ENCODE data around the gene CYB5A.
"Not testable (repeated sequence)": the region's sequence is repeated elsewhere in the genome, so short reads cannot be mapped to it uniquely, and the experiment has no call there.

Gene CYB5A

DNA sequence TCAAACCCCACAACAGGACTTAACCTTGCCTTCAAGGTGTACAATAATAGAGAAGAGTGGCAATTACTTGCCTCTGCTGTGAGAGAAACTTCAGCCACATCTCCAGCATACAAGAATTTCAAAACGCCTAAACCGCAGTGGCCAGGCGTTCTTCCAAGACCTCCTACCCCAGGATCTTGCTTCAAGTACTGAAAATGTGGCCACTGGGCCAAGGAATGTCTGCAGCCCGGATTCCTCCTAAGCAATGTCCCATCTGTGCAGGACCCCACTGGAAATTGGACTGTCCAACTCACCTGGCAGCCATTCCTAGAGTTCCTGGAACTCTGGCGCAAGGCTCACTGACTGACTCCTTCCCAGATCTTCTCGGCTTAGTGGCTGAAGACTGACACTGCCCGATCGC is 2.8 kb upstream of the CYB5A start:
- no peak for DNase-seq (ENCODE audit: low read depth in 3 of 3)

DNA sequence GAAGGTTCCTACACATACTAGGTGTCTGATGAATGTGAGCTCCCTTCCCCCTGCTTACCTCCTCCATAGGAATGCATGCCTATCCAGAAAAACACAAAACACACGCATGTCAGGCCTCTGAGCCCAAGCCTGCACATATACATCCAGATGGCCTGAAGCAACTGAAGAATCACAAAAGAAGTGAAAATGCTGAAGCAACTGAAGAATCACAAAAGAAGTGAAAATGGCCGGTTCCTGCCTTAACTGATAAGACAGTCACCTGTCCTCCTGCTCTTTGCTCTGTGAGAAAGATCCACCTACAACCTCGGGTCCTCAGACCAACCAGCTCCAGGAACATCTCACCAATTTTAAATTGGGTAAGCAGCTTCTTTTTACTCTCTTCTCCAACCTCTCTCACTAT is 1.2 kb upstream of the CYB5A start:
- not testable (repeated sequence) for DNase-seq (ENCODE audit: low read depth in 3 of 3)

DNA sequence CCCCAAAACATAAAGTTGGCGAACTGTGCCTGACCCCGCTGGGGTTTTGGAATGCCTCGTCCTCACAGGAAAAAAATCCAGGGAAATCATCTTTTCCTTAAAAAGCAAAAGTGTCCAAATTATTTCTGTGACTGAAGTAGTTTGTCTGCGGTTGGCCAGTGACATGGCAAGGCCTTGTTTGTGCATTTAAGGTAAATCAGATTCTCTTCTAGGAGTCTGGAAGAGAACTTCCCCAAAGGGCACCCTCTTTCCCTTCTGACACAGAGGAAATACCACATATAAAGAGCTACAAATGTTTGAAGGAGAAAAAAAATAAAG is 737 bp upstream of the CYB5A start:
- DNase-seq (ENCODE audit: low read depth in 3 of 3): no peak

DNA sequence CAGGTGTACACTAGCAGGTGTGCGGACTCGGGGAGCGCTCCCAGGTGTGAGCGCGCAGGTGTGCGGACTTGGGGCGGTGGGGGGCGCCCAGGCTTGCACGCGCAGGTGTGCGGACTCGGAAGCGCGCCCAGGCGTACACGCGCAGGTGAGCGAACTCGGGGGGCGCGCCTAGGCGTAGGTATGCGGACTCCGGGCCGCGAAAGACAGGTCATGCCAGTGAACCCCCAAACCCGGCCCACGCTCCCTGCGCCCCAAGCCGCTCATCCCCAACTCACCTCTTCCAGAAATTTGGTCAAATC is 342 bp downstream of the CYB5A start:
- DNase-seq (ENCODE audit: low read depth in 3 of 3): no peak

DNA sequence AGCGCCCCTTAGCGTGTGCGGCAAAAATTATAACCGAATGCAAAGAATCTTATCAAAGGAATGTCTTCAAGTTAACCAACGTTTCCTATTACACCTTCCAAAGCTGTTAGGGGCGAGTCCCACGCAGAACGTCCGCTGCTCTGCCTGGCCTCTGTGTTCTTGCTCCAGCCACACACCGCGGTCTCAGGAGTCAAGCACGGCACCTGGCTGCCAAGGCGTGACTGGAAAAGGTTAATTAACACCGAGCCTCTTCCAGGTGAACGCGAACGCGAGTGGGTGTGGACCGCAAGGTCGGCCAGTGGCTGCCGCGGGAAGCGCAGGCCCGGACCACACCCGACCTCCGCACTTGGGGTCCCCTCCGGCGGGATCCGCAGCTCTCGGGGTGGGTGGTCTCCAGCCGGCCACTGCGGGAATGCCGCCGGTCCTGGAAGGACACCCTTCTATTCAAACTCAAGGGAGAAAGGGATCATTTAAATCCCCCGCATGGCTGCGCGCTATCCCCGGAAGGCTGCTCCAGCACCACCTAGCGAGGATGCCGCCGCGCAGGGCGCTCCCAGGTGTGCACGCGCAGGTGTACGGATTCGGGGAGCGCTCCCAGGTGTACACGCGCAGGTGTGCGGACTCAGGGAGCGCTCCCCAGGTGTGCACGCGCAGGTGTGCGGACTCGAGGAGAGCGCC is 830 bp downstream of the CYB5A start:
- no peak for DNase-seq (ENCODE audit: low read depth in 3 of 3)

DNA sequence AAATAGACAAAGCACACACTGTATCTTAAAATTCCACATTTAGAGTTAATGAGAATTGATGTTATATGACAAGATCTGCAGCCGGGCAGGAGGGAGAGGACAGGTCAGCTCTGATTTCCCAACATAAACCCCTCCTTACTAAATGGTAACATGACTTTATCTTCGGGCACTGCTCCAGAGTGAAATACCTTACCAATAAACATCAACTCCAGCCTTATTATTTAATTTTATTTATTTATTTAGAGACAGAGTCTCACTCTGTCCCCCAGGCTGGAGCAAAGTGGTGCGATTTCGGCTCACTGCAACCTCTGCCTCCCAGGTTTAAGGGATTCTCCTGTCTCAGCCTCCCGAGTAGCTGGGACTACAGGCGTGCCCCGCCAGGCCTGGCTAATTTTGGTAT is 1.7 kb downstream of the CYB5A start:
- DNase-seq (ENCODE audit: low read depth in 3 of 3): no peak

DNA sequence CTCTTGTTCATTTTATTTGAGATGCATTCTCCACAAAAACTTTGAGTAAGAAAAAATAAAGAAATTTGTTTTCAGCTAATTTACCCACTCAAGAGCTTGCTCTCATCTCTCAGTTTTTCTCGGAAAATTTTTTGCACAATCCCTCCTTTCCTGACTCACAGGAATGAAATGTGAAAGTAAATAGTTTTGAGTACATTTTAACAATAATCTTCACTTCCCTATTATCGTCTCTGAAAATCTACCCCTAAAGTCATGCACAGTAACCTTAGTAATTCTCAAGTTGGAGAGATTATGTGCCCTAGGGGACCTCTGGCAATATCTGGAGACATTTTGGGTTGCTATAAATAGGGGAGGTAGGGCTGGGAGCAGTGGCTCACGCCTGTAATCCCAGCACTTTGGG is 2.6 kb downstream of the CYB5A start:
- DNase-seq (ENCODE audit: low read depth in 3 of 3): no peak

DNA sequence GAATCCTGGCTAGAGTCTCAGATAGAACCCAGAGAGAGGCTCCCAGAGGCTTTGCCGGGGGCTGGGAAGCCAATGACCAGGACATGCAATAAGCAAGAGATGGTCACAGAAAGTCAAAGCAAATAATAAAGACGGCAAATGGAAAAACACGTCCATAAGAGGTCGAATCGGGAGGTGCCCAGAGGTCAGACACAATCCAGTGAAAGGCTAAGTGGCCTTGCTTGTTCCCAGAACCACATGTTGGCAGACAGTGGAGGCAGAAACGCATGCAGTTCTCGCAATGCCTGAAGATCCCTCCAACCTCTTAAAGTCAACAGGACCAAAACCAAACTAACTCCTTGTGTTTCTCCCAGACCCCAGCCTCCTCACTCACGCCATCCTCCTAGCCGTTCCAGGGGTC is 3.0 kb downstream of the CYB5A start:
- DNase-seq (ENCODE audit: low read depth in 3 of 3): no peak

DNA sequence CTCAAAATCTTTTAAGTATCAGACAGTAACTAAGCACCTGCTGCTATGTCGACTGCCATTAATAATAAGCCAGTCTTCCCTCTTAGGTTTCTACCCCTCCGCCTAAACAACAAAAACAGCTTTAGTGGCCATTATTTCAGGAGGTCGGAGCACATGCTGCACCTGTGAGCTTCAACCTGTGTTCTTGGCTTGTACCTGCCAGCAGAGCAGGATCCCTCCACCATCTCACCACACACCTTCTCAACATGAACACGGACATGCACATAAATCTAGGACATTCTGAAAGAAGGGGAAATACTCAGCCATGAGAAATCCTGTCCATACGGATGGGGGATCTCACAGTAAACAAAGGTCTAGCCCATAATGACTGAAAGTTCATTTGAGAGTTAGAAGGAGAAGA is 3.7 kb downstream of the CYB5A start:
- DNase-seq (ENCODE audit: low read depth in 3 of 3): no peak

DNA sequence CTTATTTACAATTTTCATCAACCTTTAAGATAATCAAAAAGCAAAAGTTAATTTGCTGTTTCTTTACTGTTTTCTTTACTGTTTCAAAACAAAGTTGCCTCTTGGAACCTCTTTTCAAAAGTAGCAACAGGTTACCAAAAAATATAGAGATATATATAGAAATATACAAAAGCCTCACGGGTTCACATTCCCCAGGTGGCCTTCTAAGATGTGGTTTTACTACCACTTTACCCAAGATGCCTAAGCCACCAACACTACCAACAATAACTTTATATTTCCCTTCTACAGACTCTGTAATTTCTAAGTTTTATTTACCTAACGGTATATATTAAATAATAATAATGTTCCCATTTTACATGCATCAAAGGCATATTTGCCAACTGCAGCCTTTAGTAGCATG is 4.9 kb downstream of the CYB5A start:
- no peak for DNase-seq (ENCODE audit: low read depth in 3 of 3)

DNA sequence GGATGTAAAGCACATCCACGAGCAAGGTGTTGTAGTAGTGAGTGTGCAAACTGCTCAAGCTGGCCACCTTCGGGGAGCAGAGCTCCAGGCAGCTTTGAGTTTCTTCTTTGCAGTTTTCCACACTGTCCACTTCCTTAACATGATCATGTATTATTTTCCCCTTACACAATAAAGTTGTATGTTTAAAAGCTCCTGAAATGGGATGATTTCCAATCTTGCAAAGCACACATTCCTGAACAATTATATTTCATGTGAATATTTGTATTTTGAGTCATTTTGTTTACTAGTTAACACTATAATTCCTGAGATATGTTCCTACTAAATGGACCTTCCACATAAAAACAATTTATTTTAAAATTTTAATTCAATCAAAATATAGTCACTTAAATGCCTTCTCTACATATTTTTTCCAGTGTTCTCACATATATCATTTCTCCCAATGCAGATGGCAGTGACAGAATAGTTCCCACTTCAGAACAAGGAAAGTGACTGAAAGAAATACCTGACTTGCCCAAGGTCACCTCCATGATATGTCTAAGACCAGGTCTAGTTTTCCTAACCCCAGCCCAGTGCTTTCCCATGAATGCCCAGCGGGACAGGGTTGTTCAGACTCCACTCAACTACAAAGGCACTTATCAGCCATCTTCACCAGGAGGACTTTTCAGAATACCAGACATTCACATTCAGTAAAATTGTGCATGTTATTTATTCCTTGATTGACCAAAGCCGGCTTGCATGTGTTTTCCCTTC is 5.5 kb downstream of the CYB5A start:
- DNase-seq (ENCODE audit: low read depth in 3 of 3): no peak

DNA sequence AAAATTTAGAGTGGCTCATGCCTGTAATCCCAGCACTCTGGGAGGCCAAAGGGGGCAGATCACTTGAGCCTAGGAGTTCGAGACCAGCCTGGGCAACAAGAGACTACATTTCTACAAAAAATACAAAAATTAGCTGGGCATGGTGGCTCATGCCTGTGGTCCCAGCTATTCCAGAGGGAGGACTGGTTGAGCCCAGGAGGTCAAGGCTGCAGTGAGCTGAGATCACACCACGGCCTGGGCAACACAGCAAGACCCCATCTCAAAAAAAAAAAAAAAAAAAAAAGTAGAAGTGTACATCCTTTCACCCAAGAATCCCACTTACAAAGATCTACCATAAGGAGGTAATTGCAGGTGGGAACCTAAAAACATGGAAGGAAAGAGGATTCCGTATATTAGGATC is 6.2 kb downstream of the CYB5A start:
- DNase-seq (ENCODE audit: low read depth in 3 of 3): not testable (repeated sequence)

DNA sequence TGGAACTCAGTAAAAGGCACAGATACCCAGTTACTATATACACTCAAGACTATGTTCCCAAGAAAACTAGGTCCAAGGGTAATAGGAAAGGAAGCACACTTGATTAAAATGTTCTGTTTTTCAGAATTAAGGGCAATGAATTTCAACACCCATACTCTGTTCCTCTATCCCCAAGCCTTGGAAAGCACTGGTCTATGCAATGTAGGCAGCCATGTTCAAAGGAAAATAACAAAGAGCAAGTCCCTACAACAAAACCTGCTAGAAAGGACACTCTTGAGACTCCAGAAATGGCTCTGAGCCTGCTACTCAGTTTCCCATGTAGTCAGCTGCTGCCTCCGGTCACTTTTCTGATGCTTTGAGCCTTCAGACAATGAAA is 6.8 kb downstream of the CYB5A start:
- no peak for DNase-seq (ENCODE audit: low read depth in 3 of 3)

DNA sequence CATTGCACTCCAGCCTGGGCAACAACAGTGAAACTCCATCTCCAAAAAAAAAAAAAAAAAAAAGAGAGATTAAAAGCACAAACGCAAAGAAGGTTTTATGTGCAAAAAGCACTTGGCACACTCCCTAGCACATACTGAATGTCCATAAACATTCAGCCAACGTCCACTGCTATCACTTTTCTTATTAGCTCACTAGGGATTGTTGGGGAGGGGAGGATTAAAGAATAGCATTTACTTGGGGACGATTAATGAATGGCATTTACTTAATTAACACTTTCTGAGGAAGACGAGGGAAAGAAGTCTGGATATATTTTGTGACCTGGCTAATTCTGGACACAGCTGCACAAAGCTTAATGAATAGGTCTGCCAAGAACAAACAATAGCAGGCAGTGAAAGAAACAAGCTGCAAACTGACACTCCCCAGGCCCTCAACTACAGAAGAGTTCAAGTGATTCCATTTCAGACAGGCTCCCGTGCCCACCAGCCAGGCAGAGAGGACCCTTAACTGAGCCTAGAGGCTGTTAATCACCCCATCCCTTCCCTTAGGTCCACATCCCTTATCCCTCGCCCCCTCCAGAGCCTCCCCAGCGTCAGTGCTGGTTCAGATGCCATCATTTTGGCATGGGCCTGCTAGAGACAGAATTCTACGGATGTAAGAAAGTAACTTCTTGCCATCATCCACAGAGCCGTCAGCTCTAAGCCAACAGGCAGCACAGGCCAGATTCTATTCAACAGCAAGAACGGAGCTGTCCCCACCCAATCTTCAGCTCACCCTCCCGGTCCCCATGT is 7.4 kb downstream of the CYB5A start:
- DNase-seq (ENCODE audit: low read depth in 3 of 3): no peak

DNA sequence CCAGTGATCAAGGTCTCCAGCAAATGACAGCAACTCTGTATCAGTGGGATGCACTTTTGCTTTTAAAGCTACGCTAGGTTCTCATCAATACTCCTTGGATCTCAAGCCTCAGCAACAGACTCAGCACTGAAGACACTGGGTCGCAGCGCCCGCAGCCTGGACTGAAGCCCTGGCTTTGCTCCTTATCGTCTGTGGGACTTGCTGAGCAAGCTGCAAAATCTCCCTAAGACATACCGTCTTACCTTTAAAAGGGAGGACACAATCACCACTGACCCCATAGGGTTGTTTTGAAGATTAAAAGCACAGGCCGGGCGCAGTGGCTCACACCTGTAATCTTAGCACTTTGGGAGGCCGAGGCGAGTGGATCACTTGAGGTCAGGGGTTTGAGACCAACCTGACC is 8.1 kb downstream of the CYB5A start:
- no peak for DNase-seq (ENCODE audit: low read depth in 3 of 3)

DNA sequence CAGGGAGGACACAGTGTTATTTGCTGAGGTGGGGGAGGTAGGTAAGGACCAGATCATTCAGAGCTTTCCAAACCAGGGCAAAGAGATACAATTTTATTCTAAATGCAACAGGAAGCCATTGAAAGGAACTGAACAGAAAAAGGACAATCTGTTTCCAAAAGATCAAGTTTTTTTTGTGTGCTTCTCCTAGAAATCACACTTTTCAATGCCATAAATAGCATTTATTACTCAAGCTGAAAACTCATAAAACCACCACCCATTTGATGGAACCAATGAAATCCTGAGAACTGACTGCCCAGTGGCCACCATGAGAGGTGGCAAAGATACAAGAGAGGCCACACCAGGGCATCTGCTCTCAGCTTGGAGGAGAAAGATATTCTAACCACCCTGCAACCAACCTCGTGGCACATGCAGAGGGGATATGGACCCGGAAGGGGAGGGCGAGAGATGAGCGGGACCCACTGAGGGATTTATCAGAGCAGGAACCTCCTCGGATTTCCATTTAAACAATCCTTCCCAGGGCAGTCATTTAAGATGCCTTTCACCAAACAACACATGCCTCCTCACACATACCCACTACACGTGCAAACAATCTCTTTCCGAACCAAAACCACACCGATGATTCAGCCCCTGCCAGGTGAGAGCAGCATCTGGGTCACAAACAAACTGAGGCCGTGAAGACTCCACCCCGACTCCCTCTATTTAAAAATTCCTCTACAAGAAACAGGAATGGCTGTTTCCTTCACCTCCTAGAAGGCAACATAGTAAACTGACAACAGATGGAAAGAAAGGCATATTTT is 8.8 kb downstream of the CYB5A start:
- no peak for DNase-seq (ENCODE audit: low read depth in 3 of 3)

DNA sequence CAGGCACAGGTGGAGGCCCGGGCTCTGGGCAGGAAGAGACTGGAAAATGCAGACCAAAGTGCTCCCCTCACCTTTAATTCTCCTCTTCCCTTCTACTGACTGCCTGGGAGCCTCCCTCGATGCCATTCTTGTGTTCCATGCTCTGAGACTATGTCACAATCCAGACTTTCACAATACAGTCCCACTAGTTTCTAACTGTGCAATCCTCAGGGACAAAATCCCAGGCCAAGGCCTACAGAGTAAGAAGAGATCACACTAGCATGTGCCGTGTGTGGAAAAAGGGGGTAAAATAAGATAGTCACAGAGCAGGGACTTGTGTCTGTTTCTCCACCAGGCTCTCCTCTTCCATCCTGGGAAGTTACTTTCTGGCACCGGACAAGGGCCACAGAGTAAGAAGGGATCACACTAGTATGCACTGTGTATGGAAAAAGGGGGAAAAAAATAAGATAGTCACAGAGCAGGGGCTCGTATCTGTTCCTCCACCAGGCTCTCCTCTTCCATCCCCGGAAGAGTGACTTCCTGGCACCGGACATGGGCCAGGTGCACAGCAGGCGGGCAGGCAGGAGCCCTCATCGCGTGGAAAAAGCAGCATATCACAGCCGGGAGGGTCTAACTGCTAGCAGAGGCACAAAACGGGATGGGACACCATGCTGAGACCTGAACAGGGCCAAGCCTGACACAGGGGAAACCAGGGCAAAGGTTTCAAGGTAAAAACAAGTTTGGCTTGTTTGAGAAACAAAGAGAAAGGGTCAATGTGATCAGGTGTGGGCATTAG is 9.6 kb downstream of the CYB5A start:
- no peak for DNase-seq (ENCODE audit: low read depth in 3 of 3)

DNA sequence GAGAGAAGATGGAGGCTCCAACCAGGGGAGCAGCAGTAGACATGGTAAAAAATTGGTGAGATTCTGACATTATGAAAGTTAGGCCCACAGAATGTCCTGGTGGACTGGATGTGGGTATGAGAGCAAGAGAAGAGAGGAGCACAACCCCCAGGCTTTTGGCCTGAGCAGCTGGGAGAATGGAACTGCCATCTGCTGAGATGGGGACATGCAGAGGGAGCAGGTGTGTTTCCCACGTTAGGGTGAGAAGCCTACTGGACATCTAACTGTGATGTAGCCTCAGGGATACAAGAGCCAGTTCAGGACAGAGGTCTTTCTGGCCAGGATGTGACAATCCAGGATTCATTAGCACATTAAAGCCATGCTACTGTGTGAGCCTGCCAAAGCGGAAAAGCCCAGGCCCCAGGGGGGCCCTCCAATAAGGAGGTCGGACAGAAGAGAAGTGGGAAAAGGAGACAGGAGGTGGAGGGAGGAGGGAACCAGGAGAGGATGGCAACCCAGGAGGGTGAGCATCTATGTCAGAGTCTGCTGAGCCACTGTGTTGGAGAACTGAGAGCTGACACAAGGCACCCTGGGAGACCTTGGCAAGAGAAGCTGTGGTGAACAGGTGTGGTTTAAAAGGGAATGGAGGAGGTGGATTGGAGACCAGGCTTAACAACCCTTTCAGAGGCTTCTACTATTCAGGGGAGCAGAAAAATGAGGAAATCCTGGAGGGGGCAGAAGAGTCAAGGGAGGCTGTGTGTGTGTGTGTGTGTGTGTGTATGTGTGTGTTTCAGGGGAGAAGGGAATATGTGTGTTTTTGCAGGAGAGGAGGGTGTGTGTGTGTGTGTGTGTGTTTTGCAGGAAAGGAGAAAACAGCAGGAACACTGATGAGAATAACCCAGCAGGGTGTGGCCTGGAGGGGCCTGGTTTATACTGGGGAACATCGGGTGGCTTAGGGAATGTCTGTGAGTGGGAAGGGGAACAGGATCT is 10.5 kb downstream of the CYB5A start:
- no peak for DNase-seq (ENCODE audit: low read depth in 3 of 3)

DNA sequence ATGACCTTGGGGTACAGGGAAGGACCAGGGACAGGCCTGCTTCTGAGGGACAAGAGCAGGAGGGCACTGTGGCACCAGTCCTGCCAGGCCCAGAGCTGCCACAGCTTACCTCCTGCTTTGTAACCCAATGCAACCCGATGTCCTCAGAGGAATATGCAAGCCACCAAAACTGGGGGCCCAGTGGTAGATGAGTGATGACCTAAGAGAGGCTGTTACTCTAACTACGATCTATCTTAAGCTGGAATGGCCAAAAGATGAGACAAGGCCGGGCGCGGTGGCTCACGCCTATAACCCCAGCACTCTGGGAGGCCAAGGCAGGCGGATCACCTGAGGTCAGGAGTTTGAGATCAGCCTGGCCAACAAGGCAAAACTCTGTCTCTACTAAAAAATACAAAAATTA is 12.8 kb downstream of the CYB5A start:
- no peak for DNase-seq (ENCODE audit: low read depth in 3 of 3)

DNA sequence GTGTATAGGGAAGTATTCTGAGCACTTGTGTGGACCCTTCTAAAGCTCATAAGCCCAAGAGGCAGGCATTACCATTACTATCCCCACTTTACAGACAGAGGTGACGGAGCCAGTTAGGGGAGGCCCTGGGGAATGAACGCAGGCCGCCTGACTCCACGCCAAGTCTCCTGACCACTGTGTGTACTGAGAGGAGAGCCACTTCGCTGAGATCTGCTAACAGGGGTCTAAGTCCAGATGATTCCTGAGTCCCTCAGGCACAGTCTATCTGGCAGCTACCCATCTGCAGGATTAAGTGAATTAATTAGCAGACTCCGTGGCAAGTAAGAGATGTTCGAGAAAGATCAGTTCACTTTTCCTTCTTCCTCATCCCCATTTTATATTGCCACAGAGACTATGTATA is 13.7 kb downstream of the CYB5A start:
- no peak for DNase-seq (ENCODE audit: low read depth in 3 of 3)

DNA sequence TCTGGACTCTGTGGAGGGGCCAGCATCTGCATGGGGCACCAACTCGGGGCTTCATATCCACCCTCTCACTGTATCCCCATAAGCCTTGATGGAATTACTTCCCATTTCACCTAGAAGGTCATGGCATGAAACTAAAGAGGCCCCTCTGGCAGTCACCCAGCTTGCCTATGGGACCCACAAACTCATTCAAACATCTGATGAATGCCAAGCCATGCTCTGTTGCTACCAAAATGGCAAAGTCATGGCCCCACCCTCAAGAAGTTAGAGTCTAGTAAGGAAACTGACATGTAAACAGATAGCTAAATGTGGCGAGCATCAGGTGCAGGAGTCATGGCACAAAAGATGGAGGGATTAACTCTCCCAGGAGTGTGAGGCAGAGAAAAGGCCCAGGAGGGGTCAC is 14.5 kb downstream of the CYB5A start:
- DNase-seq (ENCODE audit: low read depth in 3 of 3): no peak

Measured in stimulated activated CD4-positive, alpha-beta T cell treated with anti-CD3 and anti-CD28 coated beads, TNF-alpha, amount 100 ng/mL, for 4 hours (primary cell).